ENCODE data around the gene REG3A.

Gene REG3A

DNA sequence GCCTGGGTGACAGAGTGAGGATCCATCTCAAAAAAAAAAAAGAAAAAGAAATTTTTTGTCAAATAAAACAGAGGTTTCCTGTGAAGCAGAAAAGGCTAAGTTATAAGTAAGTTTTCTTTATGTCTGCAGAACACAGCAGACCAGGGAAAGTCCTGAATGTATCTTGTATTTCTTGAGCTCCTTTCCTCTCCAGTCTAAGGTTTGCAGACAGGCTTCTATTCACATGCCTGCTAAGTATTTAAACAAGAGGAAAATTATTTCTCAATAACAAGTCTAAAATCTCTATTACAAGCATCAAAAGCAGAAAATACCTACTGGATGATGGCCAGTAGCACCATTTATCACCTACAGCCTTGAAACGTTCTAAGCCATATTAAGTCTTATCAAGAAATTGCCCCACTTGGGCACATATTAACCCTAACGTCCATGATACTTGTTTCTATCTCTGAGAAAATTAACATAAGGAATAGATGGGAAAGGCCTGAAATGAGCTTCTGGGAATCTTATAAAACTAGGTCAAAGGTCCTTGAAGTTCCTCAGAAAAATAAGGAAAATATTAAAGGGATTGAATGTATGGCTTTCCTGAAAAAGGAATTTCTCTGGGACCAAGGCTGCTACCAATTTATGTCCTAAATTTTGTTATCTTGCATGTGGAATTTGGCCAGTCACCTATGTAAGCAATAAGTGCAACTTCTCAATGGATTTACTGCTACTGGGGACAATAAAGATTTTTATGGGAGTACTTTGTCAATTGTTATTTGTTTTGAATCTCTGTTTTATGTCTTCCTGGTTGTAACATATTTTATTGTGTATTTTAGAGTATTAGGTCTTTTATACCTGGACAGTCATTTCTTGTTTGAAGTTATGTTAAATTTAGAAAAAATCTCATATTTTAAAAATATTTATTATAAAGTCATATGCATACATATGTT lies 42.3 kb downstream of the REG3A start:
- no peak for DNase-seq

DNA sequence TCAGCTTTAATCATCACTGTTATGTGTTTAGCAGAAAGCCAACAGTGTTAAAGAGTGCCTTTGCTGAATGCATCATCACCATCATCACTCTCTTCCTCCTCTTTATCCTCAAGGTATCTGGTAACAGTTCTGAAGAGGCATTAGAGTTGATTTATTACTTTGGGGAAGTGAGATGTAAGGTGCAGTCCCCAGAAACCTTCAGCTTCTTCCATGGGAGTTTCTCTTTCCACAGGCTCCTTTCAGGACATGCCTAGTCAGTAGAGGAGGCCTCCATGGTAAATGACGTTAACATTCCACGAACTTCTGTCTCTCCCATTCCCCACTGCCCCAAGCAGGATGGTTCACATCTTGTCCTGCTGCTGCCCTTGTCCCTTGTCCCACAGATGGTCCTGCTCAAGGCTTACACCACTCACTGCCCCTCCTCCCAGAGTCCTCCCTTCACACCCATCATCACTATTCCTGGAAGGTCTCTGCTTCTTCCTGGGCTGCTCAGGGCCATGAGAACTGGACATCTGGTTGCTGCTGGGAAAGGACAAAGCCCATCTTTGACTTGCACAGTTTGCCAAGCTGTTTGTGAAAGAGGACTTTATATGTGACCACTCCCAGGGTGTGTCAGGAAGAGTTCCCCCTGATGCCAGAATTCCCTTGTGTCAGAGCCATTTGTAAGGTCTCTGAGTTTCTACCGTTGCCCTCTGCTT lies 44.6 kb downstream of the REG3A start:
- DNase-seq = no peak

DNA sequence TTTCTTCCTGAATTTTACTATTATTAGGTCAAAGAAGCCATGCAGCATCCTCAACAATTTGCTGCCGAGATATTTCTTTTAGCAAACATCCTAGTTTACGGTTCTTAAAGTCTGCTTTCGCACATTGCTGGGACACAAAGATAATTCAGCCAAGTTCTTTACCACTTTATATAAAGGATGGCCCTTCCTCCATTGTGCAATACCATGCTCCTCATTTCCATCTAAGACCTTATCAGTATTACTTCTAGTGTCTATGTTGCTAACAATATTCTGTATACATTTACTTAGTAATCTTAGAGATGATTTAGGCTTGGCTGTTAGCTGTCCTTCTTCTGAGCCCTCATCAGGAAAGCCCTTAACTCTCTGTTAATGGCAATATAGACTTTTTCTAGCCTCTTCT lies 47.3 kb downstream of the REG3A start:
- no peak for DNase-seq
